HFFc6 (cell line): ENCODE measurements around the gene FOXN1. TPM values are rescaled to one million over a fixed set of nuclear protein-coding genes. Genes with fewer than 3 reads are reported as not detected.

Experiments
- DNase-seq: peaks from one replicate; pipeline ENCODE4 v3.0.0-alpha.2; 2018
- H3K27ac Mint-ChIP-seq: 2 replicates; pipeline ENCODE4 v1.8.0; 2020; ENCODE audit warnings: mild to moderate bottlenecking, mixed read lengths
- H3K27me3 Mint-ChIP-seq: 2 replicates; pipeline ENCODE4 v1.8.0; 2021; ENCODE audit warnings: mild to moderate bottlenecking, moderate library complexity, mixed read lengths; ENCODE audit not compliant: insufficient read depth
- H3K36me3 Mint-ChIP-seq: 2 replicates; pipeline ENCODE4 v1.8.0; 2021; ENCODE audit warnings: low read depth, mixed read lengths
- H3K4me1 Mint-ChIP-seq: 2 replicates; pipeline ENCODE4 v1.8.0; 2020; ENCODE audit warnings: low read depth, mixed read lengths
- H3K4me3 Mint-ChIP-seq: 2 replicates; pipeline ENCODE4 v1.8.0; 2020; ENCODE audit warnings: mild to moderate bottlenecking, moderate library complexity, mixed read lengths
- H3K9me3 Mint-ChIP-seq: 2 replicates; pipeline ENCODE4 v1.8.0; 2020; ENCODE audit warnings: mild to moderate bottlenecking, mixed read lengths
- total RNA-seq, 6 experiments: library from RNA; stranded (reverse); fragmentation: NEBNext Ultra II Directional; extraction: Animal tissue kit (Norgen Biotek cat#: 25700); gene quantifications; 2 replicates in 1 of 6; 3 replicates in 5 of 6; pipeline ENCODE4 v1.2.3, GENCODE V29; 2021
- TF ChIP-seq, protein P1 (sequence below): fragments of 200-600 bp; sonication (generic); IDR thresholded peaks from 2 replicates; pipeline ENCODE4 v1.5.0; 2021; ENCODE audit warnings: antibody characterized with exemption, mild to moderate bottlenecking

FOXN1 gene
- total RNA-seq, 6 experiments from 2014 or later: not detected

DNA sequence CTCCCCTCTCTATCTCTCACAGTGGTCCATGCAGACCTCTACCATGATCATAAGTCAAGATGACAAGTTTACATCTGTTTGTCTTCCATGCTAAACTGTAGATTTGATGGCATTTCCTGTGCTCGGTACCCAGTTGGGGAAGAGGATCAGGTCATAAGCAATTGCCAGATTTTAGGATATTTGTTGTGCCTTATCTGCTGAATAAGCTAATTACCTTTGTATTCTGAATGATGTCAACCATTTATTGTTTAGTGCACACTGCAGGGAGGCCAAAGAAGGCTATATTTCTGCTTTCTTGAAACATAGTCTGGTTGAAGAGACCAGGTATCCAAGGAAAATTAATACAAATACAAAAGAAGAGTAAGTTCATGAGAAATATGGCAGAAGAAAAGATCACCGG is 76.4 kb downstream of the FOXN1 start:
- Mint-ChIP-seq H3K27ac (no peak overlapping the region), H3K36me3 (peaks cover 8% of the 10 kb centered on the region; the same call in 1 of the 2 replicates), H3K4me3 (no peak overlapping the region), H3K9me3 (no peaks in the 10 kb centered on the region), H3K4me1 (no peaks in the 10 kb centered on the region), H3K27me3 (no peaks in the 10 kb centered on the region; the same call in 1 of the 2 replicates)
- TF ChIP-seq, protein P1, sequence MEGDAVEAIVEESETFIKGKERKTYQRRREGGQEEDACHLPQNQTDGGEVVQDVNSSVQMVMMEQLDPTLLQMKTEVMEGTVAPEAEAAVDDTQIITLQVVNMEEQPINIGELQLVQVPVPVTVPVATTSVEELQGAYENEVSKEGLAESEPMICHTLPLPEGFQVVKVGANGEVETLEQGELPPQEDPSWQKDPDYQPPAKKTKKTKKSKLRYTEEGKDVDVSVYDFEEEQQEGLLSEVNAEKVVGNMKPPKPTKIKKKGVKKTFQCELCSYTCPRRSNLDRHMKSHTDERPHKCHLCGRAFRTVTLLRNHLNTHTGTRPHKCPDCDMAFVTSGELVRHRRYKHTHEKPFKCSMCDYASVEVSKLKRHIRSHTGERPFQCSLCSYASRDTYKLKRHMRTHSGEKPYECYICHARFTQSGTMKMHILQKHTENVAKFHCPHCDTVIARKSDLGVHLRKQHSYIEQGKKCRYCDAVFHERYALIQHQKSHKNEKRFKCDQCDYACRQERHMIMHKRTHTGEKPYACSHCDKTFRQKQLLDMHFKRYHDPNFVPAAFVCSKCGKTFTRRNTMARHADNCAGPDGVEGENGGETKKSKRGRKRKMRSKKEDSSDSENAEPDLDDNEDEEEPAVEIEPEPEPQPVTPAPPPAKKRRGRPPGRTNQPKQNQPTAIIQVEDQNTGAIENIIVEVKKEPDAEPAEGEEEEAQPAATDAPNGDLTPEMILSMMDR: no peak
- no peak for DNase-seq

GRCh38 chr17:28584434-28584833 is 78.3 kb downstream of the FOXN1 start:
- H3K27ac Mint-ChIP-seq: no peak overlapping the region
- no peak for DNase-seq
- no peaks in the 10 kb centered on the region for H3K4me1 Mint-ChIP-seq
- no peaks in the 10 kb centered on the region; the same call in 1 of the 2 replicates for H3K27me3 Mint-ChIP-seq
- TF ChIP-seq, protein P1: no peak
- H3K36me3 Mint-ChIP-seq: peaks cover 14% of the 10 kb centered on the region; the same call in 1 of the 2 replicates
- no peak overlapping the region for H3K4me3 Mint-ChIP-seq
- no peaks in the 10 kb centered on the region for H3K9me3 Mint-ChIP-seq

DNA sequence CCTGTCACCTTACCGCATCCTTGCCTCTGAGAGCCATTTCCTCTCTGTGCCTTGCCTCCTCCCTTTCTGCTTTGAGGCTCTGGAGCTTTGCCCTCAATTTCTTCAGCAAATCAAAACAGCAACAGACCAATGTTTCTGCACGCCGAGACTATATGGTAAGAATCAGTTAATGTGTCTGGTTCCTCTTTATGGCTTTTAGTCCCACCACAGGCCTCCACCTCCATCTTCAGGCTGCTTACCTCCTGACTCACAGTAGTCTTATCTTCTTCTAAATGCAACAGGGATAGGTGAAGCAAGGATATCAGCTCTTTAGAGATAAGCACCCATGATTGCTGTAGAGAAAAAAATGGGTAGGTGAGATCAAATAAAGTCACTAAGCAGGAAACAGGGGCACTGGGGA is 79.7 kb downstream of the FOXN1 start:
- Mint-ChIP-seq H3K27me3 (no peaks in the 10 kb centered on the region; the same call in 1 of the 2 replicates), H3K36me3 (peaks cover 14% of the 10 kb centered on the region; the same call in 1 of the 2 replicates), H3K4me1 (no peaks in the 10 kb centered on the region), H3K9me3 (no peaks in the 10 kb centered on the region), H3K27ac (no peak overlapping the region), H3K4me3 (no peak overlapping the region)
- TF ChIP-seq, protein P1: no peak
- DNase-seq: no peak

Other genes starting within 250 kb of the FOXN1 start
- 10 to 100 TPM; 17.6 to 29.5 (median 24.1) TPM for gene TMEM97, start 187.1 kb upstream of the FOXN1 start, total RNA-seq
- gene IFT20, start 170.9 kb upstream of the FOXN1 start, total RNA-seq: 10 to 100 TPM; 47.9 to 63.0 (median 50.9) TPM
- gene TNFAIP1, start 170.6 kb upstream of the FOXN1 start, total RNA-seq: 10 to 100 TPM; 73.8 to 89.7 (median 85.2) TPM
- 100 to 1,000 TPM; 104 to 118 (median 106) TPM for gene POLDIP2, start 148.8 kb upstream of the FOXN1 start, total RNA-seq
- gene SEBOX, start 141.1 kb upstream of the FOXN1 start, total RNA-seq: not detected
- gene VTN, start 136.0 kb upstream of the FOXN1 start, total RNA-seq: under 1 TPM; 0.36 to 0.76 (median 0.60) TPM
- 10 to 100 TPM; 15.1 to 18.9 (median 16.8) TPM for gene SARM1, start 134.7 kb upstream of the FOXN1 start, total RNA-seq
- 1 to 10 TPM; 4.3 to 6.7 (median 6.4) TPM for gene SLC46A1, start 100.1 kb upstream of the FOXN1 start, total RNA-seq
- gene SLC13A2, start 32.7 kb upstream of the FOXN1 start, total RNA-seq: under 1 TPM in 2 of 6 experiments, not detected in 4; 0.07 to 0.08 TPM
- gene UNC119, start 46.3 kb downstream of the FOXN1 start, total RNA-seq: 10 to 100 TPM; 28.3 to 36.9 (median 30.1) TPM
- gene PIGS, start 65.2 kb downstream of the FOXN1 start, total RNA-seq: 10 to 100 TPM; 69.5 to 94.7 (median 78.0) TPM
- gene ALDOC, start 70.5 kb downstream of the FOXN1 start, total RNA-seq: 10 to 100 TPM in 5 of 6 experiments, 1 to 10 TPM in 1; 8.6 to 14.7 (median 10.3) TPM
- gene SPAG5, start 92.7 kb downstream of the FOXN1 start, total RNA-seq: 10 to 100 TPM; 29.2 to 73.3 (median 69.4) TPM
- gene RSKR, start 107.8 kb downstream of the FOXN1 start, total RNA-seq: 1 to 10 TPM; 3.2 to 4.3 (median 3.5) TPM
- 100 to 1,000 TPM; 111 to 158 (median 134) TPM for gene BLTP2, start 138.8 kb downstream of the FOXN1 start, total RNA-seq
- gene SDF2, start 155.6 kb downstream of the FOXN1 start, total RNA-seq: 10 to 100 TPM; 65.8 to 96.8 (median 71.5) TPM
- gene SUPT6H, start 155.9 kb downstream of the FOXN1 start, total RNA-seq: 10 to 100 TPM; 72.7 to 79.7 (median 74.0) TPM
- gene PROCA1, start 205.5 kb downstream of the FOXN1 start, total RNA-seq: 1 to 10 TPM in 1 of 6 experiments, under 1 TPM in 5; 0.60 to 1.1 (median 0.70) TPM
- gene RAB34, start 211.5 kb downstream of the FOXN1 start, total RNA-seq: 100 to 1,000 TPM; 161 to 219 (median 192) TPM
- 1,000 to 10,000 TPM; 1,227 to 1,529 (median 1,391) TPM for gene RPL23A, start 213.6 kb downstream of the FOXN1 start, total RNA-seq
- gene TLCD1, start 219.9 kb downstream of the FOXN1 start, total RNA-seq: 10 to 100 TPM in 4 of 6 experiments, 1 to 10 TPM in 2; 8.0 to 14.6 (median 11.3) TPM
- 1 to 10 TPM; 1.9 to 3.1 (median 2.5) TPM for gene NEK8, start 222.4 kb downstream of the FOXN1 start, total RNA-seq
- gene TRAF4, start 237.7 kb downstream of the FOXN1 start, total RNA-seq: 10 to 100 TPM; 48.0 to 61.3 (median 53.8) TPM